Measurements from ENCODE around the gene FGD3.

Gene FGD3

GRCh38 chr9:93054758-93055704 lies 107.7 kb downstream of the FGD3 start:
- no peak for DNase-seq (ENCODE audit: low read depth)

- no peak for DNase-seq (ENCODE audit: low read depth)
Measured at GRCh38 chr9:93057042-93057702, 109.8 kb downstream of the FGD3 start.

GRCh38 chr9:93057703-93058354 lies 110.5 kb downstream of the FGD3 start:
- no peak for DNase-seq (ENCODE audit: low read depth)

GRCh38 chr9:93058355-93059010 lies 111.2 kb downstream of the FGD3 start, which contains the start of gene SUSD3:
TSS of gene SUSD3 (plus strand) at chr9:93058701. CDS start at chr9:93058743, 42 bp downstream.
- DNase-seq (ENCODE audit: low read depth): no peak

GRCh38 chr9:93059011-93059714 lies 111.8 kb downstream of the FGD3 start:
- no peak for DNase-seq (ENCODE audit: low read depth)

GRCh38 chr9:93059715-93060578 lies 112.6 kb downstream of the FGD3 start:
- DNase-seq (ENCODE audit: low read depth): no peak

GRCh38 chr9:93060746-93061259 lies 113.5 kb downstream of the FGD3 start:
- DNase-seq (ENCODE audit: low read depth): no peak

GRCh38 chr9:93061260-93061751 lies 114.0 kb downstream of the FGD3 start:
- no peak for DNase-seq (ENCODE audit: low read depth)

GRCh38 chr9:93061791-93062763 lies 114.8 kb downstream of the FGD3 start:
- no peak for DNase-seq (ENCODE audit: low read depth)

GRCh38 chr9:93064392-93065134 lies 117.2 kb downstream of the FGD3 start:
- no peak for DNase-seq (ENCODE audit: low read depth)

GRCh38 chr9:93065135-93065720 lies 117.9 kb downstream of the FGD3 start:
- DNase-seq (ENCODE audit: low read depth): no peak

- DNase-seq (ENCODE audit: low read depth): no peak
Measured at GRCh38 chr9:93066978-93067603, 119.8 kb downstream of the FGD3 start.

GRCh38 chr9:93068956-93069355 lies 121.6 kb downstream of the FGD3 start:
- no peak for DNase-seq (ENCODE audit: low read depth)

- no peak for DNase-seq (ENCODE audit: low read depth)
Measured at GRCh38 chr9:93071464-93071863, 124.1 kb downstream of the FGD3 start.

- no peak for DNase-seq (ENCODE audit: low read depth)
Measured at GRCh38 chr9:93072383-93072795, 125.1 kb downstream of the FGD3 start.

GRCh38 chr9:93076101-93076791 lies 128.9 kb downstream of the FGD3 start:
- DNase-seq (ENCODE audit: low read depth): no peak

GRCh38 chr9:93076792-93077128 lies 129.4 kb downstream of the FGD3 start:
- DNase-seq (ENCODE audit: low read depth): no peak
